NCI-H82 (cell line): ENCODE measurements around the gene NR5A2.

Source experiments
- DNase-seq: peaks from one replicate; lab custom pipeline; 2025; lab: John Stamatoyannopoulos, UW

The NR5A2 gene

GRCh38 chr1:200206340-200206739 is 178.8 kb downstream of the NR5A2 start:
- no peak for DNase-seq

GRCh38 chr1:200206761-200207160 is 179.3 kb downstream of the NR5A2 start:
- no peak for DNase-seq

DNA sequence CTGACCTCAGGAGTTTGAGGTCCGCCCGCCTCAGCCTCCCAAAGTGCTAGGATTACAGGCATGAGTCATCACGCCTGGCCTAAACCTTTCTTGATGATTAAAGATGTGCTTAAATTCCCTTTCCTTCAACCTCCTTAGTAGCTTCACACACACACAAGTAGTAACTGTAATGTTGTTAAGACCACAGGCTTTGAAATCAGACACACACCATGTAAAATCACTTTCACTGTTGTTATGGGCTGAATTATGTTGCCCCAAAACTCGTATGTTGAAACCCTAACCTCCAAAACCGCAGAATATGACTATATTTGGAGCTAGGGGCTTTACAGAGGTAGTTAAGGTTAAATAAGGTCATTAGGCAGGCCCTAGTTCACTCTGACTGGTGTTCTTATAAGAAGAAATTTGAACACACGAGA is 180.2 kb downstream of the NR5A2 start:
- no peak for DNase-seq

DNA sequence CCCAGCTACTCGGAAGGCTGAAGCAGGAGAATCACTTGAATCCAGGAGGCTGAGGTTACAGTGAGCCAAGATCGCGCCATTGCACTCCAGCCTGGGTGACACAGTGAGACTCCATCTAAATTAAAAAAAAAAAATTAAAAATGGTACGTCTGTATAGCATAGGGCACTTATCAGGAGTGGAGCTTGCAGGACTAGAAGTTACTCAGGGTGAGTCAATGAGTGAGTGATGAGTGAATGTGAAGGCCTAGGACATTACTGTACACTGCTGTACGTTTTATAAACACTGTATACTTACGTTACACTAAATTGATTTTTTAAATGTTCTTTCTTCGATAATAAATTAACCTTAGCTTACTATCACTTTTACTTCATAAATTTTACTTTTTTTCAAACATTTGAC is 183.6 kb downstream of the NR5A2 start:
- no peak for DNase-seq

GRCh38 chr1:200213392-200213791 is 185.9 kb downstream of the NR5A2 start:
- DNase-seq: no peak

GRCh38 chr1:200213921-200214320 is 186.4 kb downstream of the NR5A2 start:
- no peak for DNase-seq

DNA sequence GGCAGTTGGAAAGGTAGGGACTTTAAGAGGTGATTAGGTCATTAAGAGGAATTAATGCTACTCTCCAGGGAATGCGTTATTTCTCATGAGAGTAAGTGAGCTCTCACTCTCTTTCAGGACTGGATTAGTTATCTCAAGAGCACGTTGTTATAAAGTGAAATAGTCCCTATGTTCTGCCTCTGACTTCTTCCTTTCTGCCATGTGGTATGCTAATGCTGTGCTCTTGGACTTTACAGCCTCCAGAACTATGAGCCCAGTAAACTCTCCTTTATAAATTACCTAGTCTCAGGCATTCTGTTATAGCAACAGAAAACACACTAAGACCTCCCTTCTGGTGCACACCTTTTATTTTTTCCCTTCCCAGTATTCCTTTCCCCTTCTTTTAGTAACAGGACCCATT is 187.8 kb downstream of the NR5A2 start:
- DNase-seq: no peak

- no peak for DNase-seq
Measured at GRCh38 chr1:200217703-200218102, 190.2 kb downstream of the NR5A2 start.

GRCh38 chr1:200221614-200222282 is 194.2 kb downstream of the NR5A2 start:
- no peak for DNase-seq

- no peak for DNase-seq
Measured at GRCh38 chr1:200223207-200223606, 195.7 kb downstream of the NR5A2 start.

- DNase-seq: no peak
Measured at GRCh38 chr1:200223613-200224012, 196.1 kb downstream of the NR5A2 start.

DNA sequence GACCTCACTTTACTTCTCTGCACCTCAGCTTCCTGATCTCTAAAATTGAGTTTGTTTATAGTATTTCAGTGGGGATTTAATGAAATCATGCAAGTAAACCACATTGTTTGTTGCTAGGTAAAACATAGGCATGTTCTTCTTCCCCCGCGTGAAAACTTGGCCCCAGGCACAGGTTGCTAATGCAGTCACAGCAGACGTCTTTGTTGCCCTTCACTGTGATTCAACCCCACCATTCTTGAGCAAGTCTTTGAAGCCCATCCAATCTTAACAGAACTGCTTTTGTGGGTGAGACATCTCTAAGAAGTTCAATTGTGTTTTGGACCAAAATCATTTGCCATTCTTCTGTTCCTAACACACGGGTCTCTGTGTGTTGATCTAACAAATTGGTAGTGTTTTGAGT is 196.8 kb downstream of the NR5A2 start:
- DNase-seq: no peak

- DNase-seq: no peak
Measured at GRCh38 chr1:200226268-200226968, 198.9 kb downstream of the NR5A2 start.

DNA sequence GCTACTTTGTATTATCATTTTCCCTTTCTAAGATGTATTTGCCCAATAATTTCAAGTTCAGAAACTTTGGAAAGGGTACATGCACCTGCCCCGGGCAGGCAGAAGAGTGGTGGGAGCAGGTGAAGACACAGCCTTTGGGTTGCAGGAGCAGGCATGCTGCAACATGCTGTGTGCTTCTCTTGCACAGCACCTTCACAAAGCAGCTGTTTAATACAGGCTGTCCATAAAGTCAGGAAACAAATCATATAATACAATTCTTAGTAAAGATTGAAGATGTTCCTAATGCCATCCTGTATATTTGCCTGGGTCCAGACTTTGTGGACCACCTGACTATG is 199.4 kb downstream of the NR5A2 start:
- no peak for DNase-seq
